VCaP (cell line): ENCODE results near the gene SYN1.

Source experiments
- H3K27ac ChIP-seq: fragments of 450-650 bp; 2 replicates; pipeline ENCODE4 v1.5.1; 2017
- CTCF ChIP-seq: fragments of 450-650 bp; conservative IDR thresholded peaks from 2 replicates; pipeline ENCODE4 v1.5.1; 2017; ENCODE audit warnings: mild to moderate bottlenecking, moderate library complexity

Gene SYN1

DNA sequence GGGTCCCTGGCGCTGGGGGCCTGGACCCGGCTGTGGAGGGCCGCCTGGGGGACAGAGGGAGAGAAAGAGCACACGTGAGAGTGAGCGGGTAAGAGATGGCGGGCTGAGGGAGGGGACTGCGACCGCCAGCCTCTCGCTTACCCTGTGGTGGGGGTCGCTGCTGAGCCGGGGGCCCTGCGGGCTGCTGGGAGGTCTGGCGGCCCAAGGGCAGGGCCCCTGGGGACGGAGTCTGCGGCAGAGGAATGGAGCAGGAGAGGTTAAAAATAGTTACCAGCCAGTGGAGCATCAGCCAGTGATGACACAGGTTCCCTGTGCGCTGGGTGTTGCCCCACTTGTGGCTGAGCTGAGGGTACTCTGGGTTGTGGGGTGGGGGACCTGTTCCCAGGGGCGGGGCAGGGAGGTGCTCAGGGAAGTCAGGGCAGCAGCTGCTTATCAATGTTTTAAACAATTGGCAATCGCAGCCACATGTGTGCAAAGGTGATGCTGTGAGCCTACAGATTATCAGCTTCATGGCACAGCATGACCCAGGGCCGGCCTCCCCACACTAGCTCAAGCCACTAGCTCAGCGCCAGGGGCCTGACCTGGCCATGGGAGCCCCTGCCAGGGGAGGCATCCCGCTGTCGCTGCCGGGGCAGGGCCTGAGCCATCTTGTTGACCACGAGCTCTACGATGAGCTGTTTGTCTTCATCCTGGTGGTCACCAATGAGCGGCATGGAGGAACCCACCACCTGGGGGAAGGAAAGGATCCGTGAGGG, 44.9 kb downstream of the SYN1 start:
- H3K27ac ChIP-seq, result no peak overlapping the region
- TF ChIP-seq CTCF, result no peak

DNA sequence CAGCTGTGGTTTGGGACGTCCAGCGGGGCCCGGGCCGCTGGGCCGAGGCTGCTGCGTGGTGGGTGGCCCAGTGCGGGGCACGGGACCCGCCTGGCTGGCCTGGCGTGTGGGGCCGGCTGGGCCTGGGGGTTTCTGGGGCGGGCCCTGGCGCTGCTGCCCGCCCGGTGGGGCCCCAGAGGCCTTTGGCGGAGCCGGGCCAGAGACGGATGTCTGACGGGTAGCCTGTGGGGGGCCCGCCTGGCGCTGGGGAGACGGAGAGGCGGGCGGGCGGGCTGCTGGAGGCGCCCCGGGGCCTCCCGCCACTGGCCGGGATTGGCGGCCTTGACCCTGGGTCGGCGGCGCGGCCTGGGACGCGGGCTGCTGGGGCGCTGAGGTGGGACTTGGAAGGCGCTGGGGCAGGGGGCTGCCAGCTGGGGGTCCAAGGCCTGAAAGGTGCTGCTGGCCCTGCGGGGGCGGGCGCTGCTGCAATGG, 45.5 kb downstream of the SYN1 start:
- no peak for TF ChIP-seq CTCF
- H3K27ac ChIP-seq, result no peak overlapping the region

DNA sequence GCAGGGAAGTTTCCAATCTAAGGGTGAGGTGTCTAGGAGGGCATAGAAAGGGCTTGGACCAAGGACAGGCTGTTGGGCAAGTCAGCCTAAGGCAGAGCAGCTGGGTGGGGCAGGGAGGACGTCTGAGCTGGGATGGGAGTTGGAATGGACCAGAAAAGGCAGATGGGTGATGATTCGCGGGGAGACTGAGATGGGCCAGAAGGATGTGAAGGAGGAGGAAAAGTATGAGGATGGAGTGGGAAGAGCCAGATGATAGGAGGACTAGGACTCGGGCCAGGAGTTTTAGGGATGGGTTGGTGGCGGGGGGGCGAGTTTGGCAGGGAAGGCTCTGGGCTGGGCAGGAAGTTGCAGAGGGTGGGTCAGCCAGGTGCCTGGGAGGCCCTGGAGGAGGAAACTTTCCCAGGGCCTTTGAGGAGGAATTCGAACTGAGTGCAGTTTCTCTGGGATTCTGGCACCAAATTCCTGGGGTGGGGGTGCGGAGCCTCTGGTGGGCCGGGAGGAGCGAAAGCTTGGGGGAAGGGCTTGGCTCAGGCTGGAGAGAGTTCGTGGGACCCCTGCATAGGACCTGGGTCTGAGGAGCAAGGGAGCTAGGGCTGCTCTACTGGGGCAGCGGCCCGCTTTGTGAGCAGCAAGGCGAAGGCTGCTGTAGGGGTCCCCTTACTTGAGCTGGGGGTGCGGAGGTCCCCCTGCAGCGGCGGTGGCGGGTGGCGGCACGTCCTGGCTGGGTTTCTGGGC, 46.1 kb downstream of the SYN1 start:
- no peak overlapping the region for H3K27ac ChIP-seq
- no peak for TF ChIP-seq CTCF

GRCh38 chrX:47572773-47573340, 46.8 kb downstream of the SYN1 start:
- H3K27ac ChIP-seq, result no peak overlapping the region
- no peak for TF ChIP-seq CTCF

- H3K27ac ChIP-seq, result no peak overlapping the region
- TF ChIP-seq CTCF, result no peak
These were observed 47.8 kb downstream of the SYN1 start for GRCh38 chrX:47571896-47572295.

DNA sequence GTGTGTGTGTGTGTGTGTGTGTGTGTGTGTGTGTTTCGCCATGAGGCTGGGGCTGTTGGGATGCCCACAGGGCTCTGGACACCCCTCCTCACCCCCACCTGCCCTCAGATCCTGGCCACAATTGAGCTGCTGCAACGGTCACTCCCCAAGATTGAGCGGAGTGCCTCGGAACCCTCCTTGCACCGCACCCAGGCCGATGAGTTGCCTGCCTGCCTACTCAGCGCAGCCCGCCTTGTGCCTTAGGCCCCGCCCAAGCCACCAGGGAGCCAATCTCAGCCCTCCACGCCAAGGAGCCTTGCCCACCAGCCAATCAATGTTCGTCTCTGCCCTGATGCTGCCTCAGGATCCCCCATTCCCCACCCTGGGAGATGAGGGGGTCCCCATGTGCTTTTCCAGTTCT, 48.4 kb downstream of the SYN1 start:
- H3K27ac ChIP-seq, result no peak overlapping the region
- no peak for TF ChIP-seq CTCF

GRCh38 chrX:47570794-47571193, 48.9 kb downstream of the SYN1 start:
- TF ChIP-seq CTCF, result no peak
- H3K27ac ChIP-seq, result no peak overlapping the region
